ENCODE results near the gene TNPO1.
"Not testable (repeated sequence)": the region's sequence is repeated elsewhere in the genome, so short reads cannot be mapped to it uniquely, and the experiment has no call there.

Gene TNPO1

GRCh38 chr5:72934953-72935725 lies 118.7 kb downstream of the TNPO1 start:
- DNase-seq (ENCODE audit: low spot score): not testable (repeated sequence)

GRCh38 chr5:72936893-72937292 lies 120.4 kb downstream of the TNPO1 start:
- DNase-seq (ENCODE audit: low spot score): no peak

- DNase-seq (ENCODE audit: low spot score): peak; percentile 17
These were observed 121.1 kb downstream of the TNPO1 start for GRCh38 chr5:72937517-72938061.

GRCh38 chr5:72938206-72938605 lies 121.7 kb downstream of the TNPO1 start:
- DNase-seq (ENCODE audit: low spot score): no peak

GRCh38 chr5:72940082-72940481 lies 123.6 kb downstream of the TNPO1 start:
- no peak for DNase-seq (ENCODE audit: low spot score)

GRCh38 chr5:72943307-72943706 lies 126.8 kb downstream of the TNPO1 start:
- no peak for DNase-seq (ENCODE audit: low spot score)

- no peak for DNase-seq (ENCODE audit: low spot score)
These were observed 131.0 kb downstream of the TNPO1 start for GRCh38 chr5:72947498-72947897.

GRCh38 chr5:72949481-72949880 lies 133.0 kb downstream of the TNPO1 start:
- DNase-seq (ENCODE audit: low spot score): no peak

- DNase-seq (ENCODE audit: low spot score): no peak
These were observed 135.4 kb downstream of the TNPO1 start for GRCh38 chr5:72951671-72952468.

GRCh38 chr5:72954389-72954788 lies 137.9 kb downstream of the TNPO1 start:
- DNase-seq (ENCODE audit: low spot score): no peak

GRCh38 chr5:72955143-72955767 lies 138.8 kb downstream of the TNPO1 start:
- DNase-seq (ENCODE audit: low spot score): no peak

- peak; percentile 97 for DNase-seq (ENCODE audit: low spot score)
These were observed 139.4 kb downstream of the TNPO1 start, which contains the start of gene FCHO2 for GRCh38 chr5:72955768-72956323. Gene FCHO2 (plus strand): TSS chr5:72956041. CDS start chr5:72956097, 56 bp downstream.

GRCh38 chr5:72956324-72957140 lies 140.1 kb downstream of the TNPO1 start:
- DNase-seq (ENCODE audit: low spot score): peak; percentile 55

GRCh38 chr5:72957337-72957736 lies 140.9 kb downstream of the TNPO1 start:
- DNase-seq (ENCODE audit: low spot score): no peak

GRCh38 chr5:72959257-72959656 lies 142.8 kb downstream of the TNPO1 start:
- DNase-seq (ENCODE audit: low spot score): no peak

All from pons (tissue), 1 donor.